Kidney capillary endothelial cell (primary cell): Measurements from ENCODE around the gene NF2.

Experiments
- DNase-seq: peaks from one replicate; pipeline ENCODE4 v3.0.0-alpha.2; 2018; ENCODE audit warnings: low spot score

The NF2 gene

GRCh38 chr22:29723766-29724165 is 120.3 kb downstream of the NF2 start:
- no peak for DNase-seq

- no peak for DNase-seq
Observed at GRCh38 chr22:29724843-29725242, 121.4 kb downstream of the NF2 start.

GRCh38 chr22:29726106-29726505 is 122.7 kb downstream of the NF2 start:
- DNase-seq = no peak

GRCh38 chr22:29726512-29727130 is 123.2 kb downstream of the NF2 start:
- DNase-seq = no peak

- DNase-seq = peak; percentile 17
Observed at GRCh38 chr22:29727131-29727523, 123.7 kb downstream of the NF2 start.

GRCh38 chr22:29729161-29729560 is 125.7 kb downstream of the NF2 start:
- DNase-seq = no peak

- no peak for DNase-seq
Observed at GRCh38 chr22:29731058-29731850, 127.8 kb downstream of the NF2 start.

- DNase-seq = no peak
Observed at GRCh38 chr22:29732883-29733282, 129.4 kb downstream of the NF2 start.

GRCh38 chr22:29733362-29734201 is 130.1 kb downstream of the NF2 start:
- no peak for DNase-seq

GRCh38 chr22:29734406-29734805 is 131.0 kb downstream of the NF2 start:
- no peak for DNase-seq

- no peak for DNase-seq
Observed at GRCh38 chr22:29734838-29735237, 131.4 kb downstream of the NF2 start.

GRCh38 chr22:29735416-29735815 is 132.0 kb downstream of the NF2 start:
- DNase-seq = no peak

- no peak for DNase-seq
Observed at GRCh38 chr22:29737251-29738117, 134.1 kb downstream of the NF2 start.

GRCh38 chr22:29738118-29738815 is 134.8 kb downstream of the NF2 start:
- no peak for DNase-seq

GRCh38 chr22:29739346-29739875 is 136.0 kb downstream of the NF2 start:
- no peak for DNase-seq

- DNase-seq = no peak
Observed at GRCh38 chr22:29740216-29740615, 136.8 kb downstream of the NF2 start.

GRCh38 chr22:29741926-29742325 is 138.5 kb downstream of the NF2 start:
- DNase-seq = no peak

GRCh38 chr22:29742326-29742725 is 138.9 kb downstream of the NF2 start:
- no peak for DNase-seq

GRCh38 chr22:29744902-29745301 is 141.5 kb downstream of the NF2 start:
- DNase-seq = no peak

- no peak for DNase-seq
Observed at GRCh38 chr22:29747832-29748231, 144.4 kb downstream of the NF2 start.
